ENCODE data around the gene CCND1.

CCND1 gene

GRCh38 chr11:69609351-69609750 lies 31.6 kb upstream of the CCND1 start:
- no peak for TF ChIP-seq CTCF (IDR thresholded peaks at IDR 0.05; ENCODE audit: insufficient read depth, low read depth, low read length, missing control alignments)

GRCh38 chr11:69611548-69612526 lies 29.1 kb upstream of the CCND1 start:
- DNase-seq (ENCODE audit: low read depth): no peak
- no peak overlapping the region for H3K4me3 ChIP-seq (ENCODE audit: low read depth, low read length)
- no peak for TF ChIP-seq CTCF (IDR thresholded peaks at IDR 0.05; ENCODE audit: insufficient read depth, low read depth, low read length, missing control alignments)

More at GRCh38 chr11:69609351-69609750, 31.6 kb upstream of the CCND1 start:
- H3K4me3 ChIP-seq (ENCODE audit: low read depth, low read length): no peak overlapping the region
- DNase-seq (ENCODE audit: low read depth): no peak

GRCh38 chr11:69613594-69613993 lies 27.4 kb upstream of the CCND1 start:
- DNase-seq (ENCODE audit: low read depth): no peak

GRCh38 chr11:69614085-69614484 lies 26.9 kb upstream of the CCND1 start:
- no peak for TF ChIP-seq CTCF (IDR thresholded peaks at IDR 0.05; ENCODE audit: insufficient read depth, low read depth, low read length, missing control alignments)
- no peak overlapping the region for H3K4me3 ChIP-seq (ENCODE audit: low read depth, low read length)
- DNase-seq (ENCODE audit: low read depth): no peak

More at GRCh38 chr11:69613594-69613993, 27.4 kb upstream of the CCND1 start:
- TF ChIP-seq CTCF (IDR thresholded peaks at IDR 0.05; ENCODE audit: insufficient read depth, low read depth, low read length, missing control alignments): no peak
- no peak overlapping the region for H3K4me3 ChIP-seq (ENCODE audit: low read depth, low read length)

- no peak overlapping the region for H3K4me3 ChIP-seq (ENCODE audit: low read depth, low read length)
Measured at GRCh38 chr11:69615545-69616278, 25.2 kb upstream of the CCND1 start.

GRCh38 chr11:69617220-69617619 lies 23.7 kb upstream of the CCND1 start:
- H3K4me3 ChIP-seq (ENCODE audit: low read depth, low read length): no peak overlapping the region
- no peak for TF ChIP-seq CTCF (IDR thresholded peaks at IDR 0.05; ENCODE audit: insufficient read depth, low read depth, low read length, missing control alignments)
- DNase-seq (ENCODE audit: low read depth): no peak

More at GRCh38 chr11:69615545-69616278, 25.2 kb upstream of the CCND1 start:
- no peak for TF ChIP-seq CTCF (IDR thresholded peaks at IDR 0.05; ENCODE audit: insufficient read depth, low read depth, low read length, missing control alignments)
- DNase-seq (ENCODE audit: low read depth): no peak
